ENCODE data around the gene HDAC7. TPM values are rescaled to one million over a fixed set of nuclear protein-coding genes. Genes with fewer than 3 reads are reported as not detected.

HDAC7 gene
- total and polyA plus RNA-seq, 2 donors (not counting 1 experiment from before 2014, with no cell fraction given): 28.1 to 31.6 TPM

DNA sequence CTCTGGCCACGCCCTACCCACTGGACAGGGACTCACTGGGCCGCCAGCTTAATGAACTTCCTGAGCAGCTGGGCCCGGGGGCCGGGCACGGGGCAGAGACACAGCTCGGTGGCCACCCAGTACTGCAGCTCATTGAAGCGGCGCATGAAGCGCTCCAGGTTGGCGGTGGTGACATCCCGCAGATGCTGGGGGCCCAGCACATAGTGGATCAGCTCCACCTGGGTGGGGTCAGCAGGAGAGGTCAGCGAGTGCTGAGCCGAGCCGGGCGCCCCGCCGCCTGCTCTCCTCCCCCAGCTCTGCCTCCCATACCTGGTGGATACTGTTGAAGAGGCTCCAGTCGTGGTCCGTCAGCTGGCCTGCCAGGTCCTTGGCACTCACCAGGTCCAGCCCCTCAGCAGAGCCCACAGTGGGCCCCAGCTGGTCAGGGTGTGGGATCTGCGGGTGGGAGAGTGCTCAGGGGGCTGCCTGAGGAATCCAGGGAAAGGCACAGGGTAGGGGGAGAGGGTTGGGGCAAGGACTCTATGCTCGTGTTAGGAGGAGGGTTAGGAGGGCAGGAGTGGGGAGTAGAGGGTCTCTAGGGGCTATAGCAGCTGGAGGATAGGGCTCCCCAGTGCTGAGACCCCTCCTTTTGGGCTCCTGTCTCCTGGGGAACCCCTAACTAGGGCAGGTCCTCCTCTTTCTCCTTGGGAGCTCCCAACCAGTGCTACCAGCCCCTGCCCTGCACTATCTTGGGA lies 78.9 kb downstream of the HDAC7 start:
- Histone ChIP-seq H3K9ac (ENCODE audit: insufficient read depth, low read length) (no peak overlapping the region), H3K27ac (ENCODE audit: insufficient read depth, low read length) (no peak overlapping the region), H3K4me2 (ENCODE audit: extremely low read depth, insufficient read depth, low read length) (no peak overlapping the region)

DNA sequence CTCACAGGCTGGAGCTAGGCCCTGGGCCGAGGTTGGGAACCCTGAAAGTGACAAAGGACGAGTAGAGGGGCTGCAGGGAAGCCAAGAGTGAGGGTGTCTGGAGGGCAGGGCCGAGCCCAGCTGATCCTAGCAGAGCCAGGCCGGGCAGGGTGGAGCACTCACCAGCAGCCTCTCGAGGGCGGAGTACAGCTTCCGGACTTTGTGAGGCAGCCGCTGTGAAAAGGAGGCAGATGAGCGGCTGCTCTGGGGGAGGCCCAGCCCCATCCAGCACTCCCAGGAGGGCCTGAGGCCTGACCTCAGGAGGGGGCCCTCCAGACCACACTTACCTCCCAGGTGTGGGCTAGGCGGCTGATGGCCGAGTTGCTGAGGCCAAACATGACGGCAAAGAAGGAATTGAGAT lies 79.7 kb downstream of the HDAC7 start:
- H3K79me2 ChIP-seq (ENCODE audit: control insufficient read depth, insufficient read depth, low read length): no peaks in the 10 kb centered on the region
- TF ChIP-seq, protein P1, sequence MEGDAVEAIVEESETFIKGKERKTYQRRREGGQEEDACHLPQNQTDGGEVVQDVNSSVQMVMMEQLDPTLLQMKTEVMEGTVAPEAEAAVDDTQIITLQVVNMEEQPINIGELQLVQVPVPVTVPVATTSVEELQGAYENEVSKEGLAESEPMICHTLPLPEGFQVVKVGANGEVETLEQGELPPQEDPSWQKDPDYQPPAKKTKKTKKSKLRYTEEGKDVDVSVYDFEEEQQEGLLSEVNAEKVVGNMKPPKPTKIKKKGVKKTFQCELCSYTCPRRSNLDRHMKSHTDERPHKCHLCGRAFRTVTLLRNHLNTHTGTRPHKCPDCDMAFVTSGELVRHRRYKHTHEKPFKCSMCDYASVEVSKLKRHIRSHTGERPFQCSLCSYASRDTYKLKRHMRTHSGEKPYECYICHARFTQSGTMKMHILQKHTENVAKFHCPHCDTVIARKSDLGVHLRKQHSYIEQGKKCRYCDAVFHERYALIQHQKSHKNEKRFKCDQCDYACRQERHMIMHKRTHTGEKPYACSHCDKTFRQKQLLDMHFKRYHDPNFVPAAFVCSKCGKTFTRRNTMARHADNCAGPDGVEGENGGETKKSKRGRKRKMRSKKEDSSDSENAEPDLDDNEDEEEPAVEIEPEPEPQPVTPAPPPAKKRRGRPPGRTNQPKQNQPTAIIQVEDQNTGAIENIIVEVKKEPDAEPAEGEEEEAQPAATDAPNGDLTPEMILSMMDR (conservative IDR thresholded peaks at IDR 0.05 in 1 of 2, IDR thresholded peaks at IDR 0.05 in 1 of 2; ENCODE audit: low read depth in 1 of 2, low read length in 2 of 2): no peak
- TF ChIP-seq EZH2 (IDR thresholded peaks at IDR 0.05; ENCODE audit: low read length, missing control alignments): no peak
- no peak overlapping the region for H3K9ac ChIP-seq (ENCODE audit: insufficient read depth, low read length)
- no peak overlapping the region for H3K27ac ChIP-seq (ENCODE audit: insufficient read depth, low read length)
- no peak overlapping the region for H3K4me2 ChIP-seq (ENCODE audit: extremely low read depth, insufficient read depth, low read length)
- H3K9me3 ChIP-seq (ENCODE audit: control insufficient read depth, insufficient read depth, low read depth, low read length): no peaks in the 10 kb centered on the region
- no peaks in the 10 kb centered on the region for H4K20me1 ChIP-seq (ENCODE audit: control insufficient read depth, extremely low read depth, insufficient read depth, low read length)
- H2AFZ ChIP-seq (ENCODE audit: low read length): no peak overlapping the region
- no peak overlapping the region for H3K4me3 ChIP-seq (replicated peaks in 1 of 4; ENCODE audit: control extremely low read depth in 1 of 4, insufficient read depth in 1 of 4, low read depth in 3 of 4, low read length in 4 of 4)
- no peak for DNase-seq (ENCODE audit: low read depth in 2 of 2)
- H3K4me1 ChIP-seq (ENCODE audit: control insufficient read depth, extremely low read depth, insufficient read depth, low read length): peaks cover 18% of the 10 kb centered on the region
- no peaks in the 10 kb centered on the region for H3K36me3 ChIP-seq (ENCODE audit: control insufficient read depth, insufficient read depth, low read length)
- peaks cover 4% of the 10 kb centered on the region for H3K27me3 ChIP-seq (ENCODE audit: control insufficient read depth, insufficient read depth, low read length)

More for the DNA sequence above, 78.9 kb downstream of the HDAC7 start:
- Histone ChIP-seq H3K9me3 (ENCODE audit: control insufficient read depth, insufficient read depth, low read depth, low read length) (no peaks in the 10 kb centered on the region), H3K4me1 (ENCODE audit: control insufficient read depth, extremely low read depth, insufficient read depth, low read length) (peaks cover 18% of the 10 kb centered on the region), H3K27me3 (ENCODE audit: control insufficient read depth, insufficient read depth, low read length) (peaks cover 5% of the 10 kb centered on the region), H4K20me1 (ENCODE audit: control insufficient read depth, extremely low read depth, insufficient read depth, low read length) (no peaks in the 10 kb centered on the region), H3K4me3 (replicated peaks in 1 of 4; ENCODE audit: control extremely low read depth in 1 of 4, insufficient read depth in 1 of 4, low read depth in 3 of 4, low read length in 4 of 4) (no peak overlapping the region), H3K36me3 (ENCODE audit: control insufficient read depth, insufficient read depth, low read length) (no peaks in the 10 kb centered on the region), H2AFZ (ENCODE audit: low read length) (no peak overlapping the region), H3K79me2 (ENCODE audit: control insufficient read depth, insufficient read depth, low read length) (no peaks in the 10 kb centered on the region)
- no peak for DNase-seq (ENCODE audit: low read depth in 2 of 2)
- no peak for TF ChIP-seq EZH2 (IDR thresholded peaks at IDR 0.05; ENCODE audit: low read length, missing control alignments)
- TF ChIP-seq, protein P1 (conservative IDR thresholded peaks at IDR 0.05 in 1 of 2, IDR thresholded peaks at IDR 0.05 in 1 of 2; ENCODE audit: low read depth in 1 of 2, low read length in 2 of 2): no peak

DNA sequence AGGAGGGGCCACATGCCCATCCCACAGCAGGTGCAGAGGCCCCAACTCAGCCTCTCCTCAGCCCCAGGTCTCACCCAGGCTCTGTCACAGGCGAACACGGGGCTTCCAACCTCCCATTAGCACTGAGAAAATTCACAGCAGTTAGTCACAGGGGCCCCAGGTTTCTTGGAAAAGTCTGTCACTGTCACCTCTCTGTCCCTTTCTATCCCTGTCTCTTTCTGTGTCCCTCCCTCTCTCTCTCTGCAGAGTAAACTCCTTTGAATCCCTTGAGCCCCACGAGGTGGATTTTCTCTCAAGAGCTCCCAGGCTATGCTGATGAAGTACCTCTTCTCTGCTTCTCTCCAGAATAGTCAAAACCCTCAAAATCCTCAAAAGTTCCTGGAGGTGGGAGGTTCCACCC lies 80.4 kb downstream of the HDAC7 start:
- H3K9me3 ChIP-seq (ENCODE audit: control insufficient read depth, insufficient read depth, low read depth, low read length): no peaks in the 10 kb centered on the region
- H3K9ac ChIP-seq (ENCODE audit: insufficient read depth, low read length): no peak overlapping the region
- DNase-seq (ENCODE audit: low read depth in 2 of 2): no peak
- no peaks in the 10 kb centered on the region for H3K36me3 ChIP-seq (ENCODE audit: control insufficient read depth, insufficient read depth, low read length)
- no peak overlapping the region for H2AFZ ChIP-seq (ENCODE audit: low read length)
- no peak overlapping the region for H3K4me3 ChIP-seq (replicated peaks in 1 of 4; ENCODE audit: control extremely low read depth in 1 of 4, insufficient read depth in 1 of 4, low read depth in 3 of 4, low read length in 4 of 4)
- no peak for TF ChIP-seq EZH2 (IDR thresholded peaks at IDR 0.05; ENCODE audit: low read length, missing control alignments)
- TF ChIP-seq, protein P1 (conservative IDR thresholded peaks at IDR 0.05 in 1 of 2, IDR thresholded peaks at IDR 0.05 in 1 of 2; ENCODE audit: low read depth in 1 of 2, low read length in 2 of 2): no peak
- peaks cover 2% of the 10 kb centered on the region for H3K27me3 ChIP-seq (ENCODE audit: control insufficient read depth, insufficient read depth, low read length)
- H3K79me2 ChIP-seq (ENCODE audit: control insufficient read depth, insufficient read depth, low read length): no peaks in the 10 kb centered on the region
- no peak overlapping the region for H3K4me2 ChIP-seq (ENCODE audit: extremely low read depth, insufficient read depth, low read length)
- H3K27ac ChIP-seq (ENCODE audit: insufficient read depth, low read length): no peak overlapping the region
- peaks cover 18% of the 10 kb centered on the region for H3K4me1 ChIP-seq (ENCODE audit: control insufficient read depth, extremely low read depth, insufficient read depth, low read length)
- H4K20me1 ChIP-seq (ENCODE audit: control insufficient read depth, extremely low read depth, insufficient read depth, low read length): no peaks in the 10 kb centered on the region
